Caco-2 (cell line): ENCODE data around the gene FBXL4. TPM values are rescaled to one million over a fixed set of nuclear protein-coding genes. Genes with fewer than 3 reads are reported as not detected.

ENCODE experiments used
- BruUV-seq: library from RNA; stranded (reverse); fragments of 400-500 nt; replicated peaks from 2 replicates; lab custom pipeline; 2021; lab: Mats Ljungman, UMichigan
- CTCF ChIA-PET: fragments of 300-600 bp; sonication (Branson Sonifier 250); formaldehyde crosslinking; loops from one replicate; lab custom pipeline; 2022; ENCODE audit warnings: antibody characterized with exemption; lab: Charles Lee
- POLR2A ChIA-PET: fragments of 300-600 bp; sonication (Branson Sonifier 250); formaldehyde crosslinking; loops from one replicate; lab custom pipeline; 2022; ENCODE audit warnings: antibody characterized with exemption; lab: Charles Lee
- DNase-seq, 2 experiments: peaks; one replicate each; pipeline versions ENCODE4 v3.0.0 to v3.0.0-alpha.2; 2020 to 2022
- H3K27me3 ChIP-seq: replicated peaks from 2 replicates; pipeline ENCODE4 v1.6.0; 2011; ENCODE audit warnings: low read length; ENCODE audit not compliant: control insufficient read depth, insufficient read depth
- H3K36me3 ChIP-seq: 2 replicates; pipeline ENCODE4 v1.5.1; 2011; ENCODE audit warnings: low read length; ENCODE audit not compliant: control insufficient read depth, insufficient read depth
- H3K4me1 ChIP-seq: fragments of 250-450 bp; sonication (Bioruptor Pico); 2 replicates; pipeline ENCODE4 v1.5.1; 2020; ENCODE audit warnings: mild to moderate bottlenecking
- H3K4me3 ChIP-seq: 2 replicates; pipeline ENCODE4 v1.5.1; 2011; ENCODE audit warnings: low read depth, mild to moderate bottlenecking, control low read depth, low read length
- H3K9me3 ChIP-seq: fragments of 250-450 bp; sonication (Bioruptor Pico); 2 replicates; pipeline ENCODE4 v1.5.1; 2020; ENCODE audit warnings: mild to moderate bottlenecking, moderate library complexity
- H3K27ac Mint-ChIP-seq: one replicate; pipeline ENCODE4 v1.8.0; 2022; ENCODE audit warnings: mixed read lengths; ENCODE audit not compliant: unreplicated experiment
- H3K27me3 Mint-ChIP-seq: one replicate; pipeline ENCODE4 v1.8.0; 2022; ENCODE audit warnings: mixed read lengths; ENCODE audit not compliant: insufficient read depth, unreplicated experiment
- H3K36me3 Mint-ChIP-seq: one replicate; pipeline ENCODE4 v1.8.0; 2022; ENCODE audit warnings: mild to moderate bottlenecking, mixed read lengths; ENCODE audit not compliant: insufficient read depth, unreplicated experiment
- H3K4me1 Mint-ChIP-seq: one replicate; pipeline ENCODE4 v1.8.0; 2022; ENCODE audit warnings: low read depth, mixed read lengths; ENCODE audit not compliant: unreplicated experiment
- H3K4me3 Mint-ChIP-seq: one replicate; pipeline ENCODE4 v1.8.0; 2022; ENCODE audit warnings: mild to moderate bottlenecking, moderate library complexity, mixed read lengths; ENCODE audit not compliant: unreplicated experiment
- H3K9me3 Mint-ChIP-seq: one replicate; pipeline ENCODE4 v1.8.0; 2022; ENCODE audit warnings: mixed read lengths; ENCODE audit not compliant: unreplicated experiment
- intact Hi-C: fragments of 100-400 bp; cut with micrococcal nuclease; formaldehyde crosslinking; loops from one replicate; pipeline ENCODE4 v1.10.0; 2022; ENCODE audit not compliant: unreplicated experiment
- total RNA-seq: library from RNA; stranded (reverse); gene quantifications from 2 replicates; pipeline ENCODE4 v1.2.3, GENCODE V29; 2022
- TF ChIP-seq, protein P1 (sequence below), 2 experiments: fragments of 200-600 bp in 1 of 2; IDR thresholded peaks; 1 replicate in 1 of 2; 2 replicates in 1 of 2; pipeline versions ENCODE4 v1.5.1 to v1.8.0; 2011 to 2022; ENCODE audit warnings: antibody characterized with exemption in 1 of 2, control low read depth in 1 of 2, inconsistent platforms in 1 of 2, low read depth in 1 of 2, low read length in 1 of 2, mild to moderate bottlenecking in 1 of 2, moderate library complexity in 1 of 2; ENCODE audit not compliant: insufficient read depth in 1 of 2, severe bottlenecking in 1 of 2, unreplicated experiment in 1 of 2

Gene FBXL4
- total RNA-seq, 1 experiment from 2014 or later, result 5.9 TPM

DNA sequence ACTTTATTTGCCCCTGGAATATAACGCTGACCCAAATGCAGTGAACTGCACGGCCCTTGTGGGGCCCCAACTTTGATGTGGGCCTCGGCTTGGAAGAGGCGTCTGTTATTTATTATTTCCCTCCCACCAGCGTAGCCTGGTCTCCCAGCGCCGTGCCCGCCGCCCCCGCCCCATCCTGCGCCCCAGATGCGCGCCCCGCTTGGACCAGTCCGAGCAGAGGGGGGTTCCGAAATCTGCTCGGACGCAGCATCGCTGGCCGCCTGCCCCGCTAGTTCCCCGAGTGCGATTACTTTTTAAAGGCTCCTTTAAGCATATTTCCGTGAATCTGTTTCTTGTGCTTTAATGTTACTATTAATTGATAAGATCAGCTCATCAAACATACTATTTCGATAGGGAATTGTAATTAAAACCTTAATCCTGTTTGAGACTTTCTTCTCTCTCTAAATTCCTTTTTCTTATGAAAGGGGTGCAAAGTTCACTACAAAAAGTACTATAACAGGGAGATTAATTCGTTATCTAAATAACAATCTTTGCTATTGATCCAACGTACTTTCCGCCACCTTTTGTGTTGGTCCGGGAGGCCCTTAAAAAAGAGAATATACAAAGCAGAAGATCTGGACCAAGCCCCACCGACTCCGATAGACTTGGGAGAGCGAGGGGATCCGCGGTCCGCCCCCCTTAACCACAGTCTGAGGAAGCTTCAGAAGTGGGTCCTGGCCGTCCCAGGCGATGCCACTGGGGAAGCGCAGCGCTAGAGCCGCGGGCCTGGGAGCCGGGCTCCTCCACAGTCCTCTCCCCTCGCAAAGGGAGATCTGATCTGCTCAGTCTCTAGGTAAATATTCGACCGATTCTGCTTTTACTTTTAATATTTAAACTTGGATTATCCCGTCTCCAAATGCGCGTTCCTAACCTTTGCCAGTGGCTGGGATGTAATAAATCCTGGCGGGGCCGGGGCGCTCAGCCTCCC is 103.2 kb downstream of the FBXL4 start:
- no peak for DNase-seq
- peaks cover 32% of the 10 kb centered on the region for H3K27me3 Mint-ChIP-seq
- H3K27ac Mint-ChIP-seq, result no peak overlapping the region

DNA sequence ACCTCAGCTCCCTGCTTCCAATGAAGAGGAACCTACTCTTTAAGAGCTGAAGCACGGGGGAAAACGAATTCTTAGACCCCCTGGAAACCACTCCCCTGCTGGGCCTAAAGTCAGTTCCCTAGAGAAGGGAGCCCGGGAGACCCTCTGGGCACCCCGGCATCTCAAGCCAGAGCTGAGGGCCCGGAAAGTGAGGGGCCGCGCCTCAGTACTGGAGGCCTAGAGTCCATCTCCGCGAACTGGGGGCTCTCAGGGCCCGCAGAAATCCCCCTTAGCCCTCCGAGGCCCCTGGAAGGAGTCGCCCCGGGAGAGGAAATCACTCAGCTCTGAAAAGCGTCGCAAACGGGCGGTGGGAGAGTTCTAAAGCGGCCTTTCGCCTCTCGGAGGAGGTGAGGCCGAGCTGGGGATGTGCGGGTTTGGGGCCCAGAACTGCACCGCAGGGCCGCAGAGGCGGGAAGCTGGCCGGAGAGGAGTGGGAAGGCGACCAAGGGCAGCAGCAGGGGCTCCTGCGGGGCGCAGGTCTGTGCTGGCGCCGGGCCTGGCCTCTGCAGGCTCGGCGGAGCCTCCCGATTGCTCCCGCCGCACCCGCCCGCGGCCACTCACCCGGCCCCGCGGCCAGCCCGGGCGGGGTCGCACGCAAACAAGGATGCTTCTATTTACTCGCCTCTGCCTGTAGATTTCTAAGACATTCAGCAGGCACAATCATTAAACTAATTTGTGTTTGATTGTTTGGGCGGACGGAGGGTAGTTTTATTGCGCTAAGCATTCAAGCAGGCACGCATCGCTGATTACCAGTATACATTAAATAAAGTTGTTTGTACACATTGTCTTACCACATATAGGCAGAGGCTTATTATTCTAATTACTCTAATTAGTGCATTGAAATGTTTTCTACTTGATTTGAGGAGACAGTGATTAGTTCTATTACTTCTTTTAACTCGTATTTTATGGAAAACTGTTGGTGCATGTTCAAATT is 104.2 kb downstream of the FBXL4 start:
- CTCF ChIA-PET, result no interaction called here
- H3K27me3 ChIP-seq, result no peaks in the 10 kb centered on the region; the same call in 1 of the 2 replicates

More for the DNA sequence above, 103.2 kb downstream of the FBXL4 start:
- H3K4me1 Mint-ChIP-seq, result no peaks in the 10 kb centered on the region
- TF ChIP-seq, protein P1, sequence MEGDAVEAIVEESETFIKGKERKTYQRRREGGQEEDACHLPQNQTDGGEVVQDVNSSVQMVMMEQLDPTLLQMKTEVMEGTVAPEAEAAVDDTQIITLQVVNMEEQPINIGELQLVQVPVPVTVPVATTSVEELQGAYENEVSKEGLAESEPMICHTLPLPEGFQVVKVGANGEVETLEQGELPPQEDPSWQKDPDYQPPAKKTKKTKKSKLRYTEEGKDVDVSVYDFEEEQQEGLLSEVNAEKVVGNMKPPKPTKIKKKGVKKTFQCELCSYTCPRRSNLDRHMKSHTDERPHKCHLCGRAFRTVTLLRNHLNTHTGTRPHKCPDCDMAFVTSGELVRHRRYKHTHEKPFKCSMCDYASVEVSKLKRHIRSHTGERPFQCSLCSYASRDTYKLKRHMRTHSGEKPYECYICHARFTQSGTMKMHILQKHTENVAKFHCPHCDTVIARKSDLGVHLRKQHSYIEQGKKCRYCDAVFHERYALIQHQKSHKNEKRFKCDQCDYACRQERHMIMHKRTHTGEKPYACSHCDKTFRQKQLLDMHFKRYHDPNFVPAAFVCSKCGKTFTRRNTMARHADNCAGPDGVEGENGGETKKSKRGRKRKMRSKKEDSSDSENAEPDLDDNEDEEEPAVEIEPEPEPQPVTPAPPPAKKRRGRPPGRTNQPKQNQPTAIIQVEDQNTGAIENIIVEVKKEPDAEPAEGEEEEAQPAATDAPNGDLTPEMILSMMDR (IDR thresholded peaks at IDR 0.05; ENCODE audit: insufficient read depth in 1 of 2, low read depth in 1 of 2, low read length in 1 of 2, severe bottlenecking in 1 of 2, unreplicated experiment in 1 of 2), result no peak
- peak overlapping the region; percentile 56 for H3K4me3 Mint-ChIP-seq
- Histone ChIP-seq H3K4me3 (no peak overlapping the region), H3K9me3 (no peaks in the 10 kb centered on the region), H3K27me3 (no peaks in the 10 kb centered on the region; the same call in 1 of the 2 replicates), H3K36me3 (no peaks in the 10 kb centered on the region), H3K4me1 (0 out of 2 replicates have a peak, but pooled peaks cover 4% of the 10 kb centered on the region)
- CTCF ChIA-PET, result interaction anchor here (0.7 to 1.3 kb wide), 2 partner anchors 16 to 75 kb away, joined by 3 to 10 read pairs; no protein-coding TSS in a partner anchor
- no peaks in the 10 kb centered on the region for H3K36me3 Mint-ChIP-seq
- intact Hi-C loops, result loop anchor here (1.0 to 5.0 kb wide), 4 partner anchors 75 to 1347 kb away; no protein-coding TSS in a partner anchor
- H3K9me3 Mint-ChIP-seq, result no peaks in the 10 kb centered on the region
- POLR2A ChIA-PET, result no interaction called here
- BruUV-seq, result no TSS peak

More for the DNA sequence above, 104.2 kb downstream of the FBXL4 start:
- Histone ChIP-seq H3K9me3 (no peaks in the 10 kb centered on the region), H3K4me1 (0 out of 2 replicates have a peak, but pooled peaks cover 4% of the 10 kb centered on the region), H3K4me3 (no peak overlapping the region), H3K36me3 (no peaks in the 10 kb centered on the region)
- Mint-ChIP-seq H3K36me3 (no peaks in the 10 kb centered on the region), H3K9me3 (no peaks in the 10 kb centered on the region), H3K4me3 (no peak overlapping the region), H3K27ac (no peak overlapping the region), H3K4me1 (no peaks in the 10 kb centered on the region), H3K27me3 (peaks cover 25% of the 10 kb centered on the region)
- intact Hi-C loops, result no loop called here
- TF ChIP-seq, protein P1 (IDR thresholded peaks at IDR 0.05; ENCODE audit: insufficient read depth in 1 of 2, low read depth in 1 of 2, low read length in 1 of 2, severe bottlenecking in 1 of 2, unreplicated experiment in 1 of 2), result no peak
- no peak for DNase-seq
- no TSS peak for BruUV-seq
- POLR2A ChIA-PET, result no interaction called here
